ENCODE data around the gene TOGARAM2.

GRCh38 chr2:29000481-29000880 lies 19.4 kb downstream of the TOGARAM2 start:
- TF ChIP-seq REST (IDR thresholded peaks at IDR 0.05; ENCODE audit: unreplicated experiment) (no peak), CTCF (conservative IDR thresholded peaks at IDR 0.05; ENCODE audit: low read depth in 2 of 2) (no peak), EZH2 (IDR thresholded peaks at IDR 0.05; ENCODE audit: low read depth, unreplicated experiment) (no peak), POLR2AphosphoS5 (IDR thresholded peaks at IDR 0.05; ENCODE audit: low read depth) (no peak), ZNF331 (CRISPR knock-in tag; IDR thresholded peaks at IDR 0.05; ENCODE audit: low read depth) (no peak), JUNB (IDR thresholded peaks at IDR 0.05; ENCODE audit: unreplicated experiment) (no peak), ZNF462 (CRISPR knock-in tag; IDR thresholded peaks at IDR 0.05) (no peak), EZH2phosphoT487 (IDR thresholded peaks at IDR 0.05; ENCODE audit: unreplicated experiment) (no peak), NANOG (IDR thresholded peaks at IDR 0.05; ENCODE audit: borderline replicate concordance) (no peak), ZNF114 (CRISPR knock-in tag; IDR thresholded peaks at IDR 0.05) (no peak), CREB1 (CRISPR knock-in tag; IDR thresholded peaks at IDR 0.05; ENCODE audit: low read depth) (no peak), ETS1 (IDR thresholded peaks at IDR 0.05) (no peak)

All from GM23338 (cell line).